Cardiac septum (tissue), 1 donor: Measurements from ENCODE around the gene SSC4D. TPM values are rescaled to one million over a fixed set of nuclear protein-coding genes. Genes with fewer than 3 reads are reported as not detected.
"Not testable (repeated sequence)": the region's sequence is repeated elsewhere in the genome, so short reads cannot be mapped to it uniquely, and the experiment has no call there.

Experiments
- DNase-seq: peaks from one replicate; pipeline ENCODE4 v3.0.0-alpha.2; 2020; ENCODE audit warnings: low spot score
- intact Hi-C: fragments of 100-400 bp; cut with DNase I; formaldehyde crosslinking; loops from one replicate; pipeline ENCODE4 v1.14.0; 2022
- total RNA-seq: library from RNA; stranded (reverse); fragmentation: NEBNext Ultra II Directional; extraction: Animal tissue kit (Norgen Biotek cat#: 25700); gene quantifications from one replicate; pipeline ENCODE4 v1.2.1, GENCODE V29; 2021
- donor health status: DM: no; HTN: no; CAD: no.

Gene SSC4D
- total RNA-seq, 1 donor from 2014 or later, result 0.51 TPM

- peak; percentile 97 for DNase-seq
- intact Hi-C loops, result no loop called here
Observed at GRCh38 chr7:76393116-76394031, 16.1 kb downstream of the SSC4D start.

GRCh38 chr7:76392531-76393115, 16.9 kb downstream of the SSC4D start:
- intact Hi-C loops, result no loop called here
- DNase-seq, result no peak

GRCh38 chr7:76390092-76390491, 19.4 kb downstream of the SSC4D start:
- intact Hi-C loops, result no loop called here
- DNase-seq, result no peak

GRCh38 chr7:76387789-76388188, 21.7 kb downstream of the SSC4D start:
- intact Hi-C loops, DNase-seq: not testable (repeated sequence)

GRCh38 chr7:76386691-76387260, 22.7 kb downstream of the SSC4D start:
- DNase-seq, result no peak

GRCh38 chr7:76383089-76383944, 26.2 kb downstream of the SSC4D start:
- intact Hi-C loops, result no loop called here

More at GRCh38 chr7:76386691-76387260, 22.7 kb downstream of the SSC4D start:
- intact Hi-C loops, result no loop called here

GRCh38 chr7:76381814-76382213, 27.7 kb downstream of the SSC4D start:
- intact Hi-C loops, result no loop called here
- no peak for DNase-seq

More at GRCh38 chr7:76383089-76383944, 26.2 kb downstream of the SSC4D start:
- DNase-seq, result no peak

GRCh38 chr7:76380623-76380966, 28.9 kb downstream of the SSC4D start:
- intact Hi-C loops, result no loop called here
- DNase-seq, result no peak

- intact Hi-C loops, result no loop called here
- DNase-seq, result no peak
Observed at GRCh38 chr7:76377186-76377918, 32.1 kb downstream of the SSC4D start.

- no peak for DNase-seq
- intact Hi-C loops, result no loop called here
Observed at GRCh38 chr7:76375251-76375650, 34.2 kb downstream of the SSC4D start.

GRCh38 chr7:76372984-76373833, 36.3 kb downstream of the SSC4D start:
- intact Hi-C loops, result no loop called here
- no peak for DNase-seq

GRCh38 chr7:76371396-76371795, 38.1 kb downstream of the SSC4D start:
- intact Hi-C loops, result no loop called here
- no peak for DNase-seq

GRCh38 chr7:76369018-76369417, 40.5 kb downstream of the SSC4D start:
- no peak for DNase-seq
- intact Hi-C loops, result no loop called here

- DNase-seq, result no peak
- intact Hi-C loops, result no loop called here
Observed at GRCh38 chr7:76368190-76368589, 41.3 kb downstream of the SSC4D start.

GRCh38 chr7:76364198-76364584, 45.3 kb downstream of the SSC4D start:
- intact Hi-C loops, result no loop called here
- DNase-seq, result no peak

GRCh38 chr7:76363754-76364153, 45.7 kb downstream of the SSC4D start:
- DNase-seq, intact Hi-C loops: not testable (repeated sequence)

- intact Hi-C loops, result loop anchor here (2.0 kb wide), 1 partner anchor 65 kb away; no protein-coding TSS in a partner anchor
- no peak for DNase-seq
Observed at GRCh38 chr7:76359978-76360638, 49.4 kb downstream of the SSC4D start.
